SK-N-SH treated with all-trans-retinoic acid at 6 μM for 48 hours (cell line): ENCODE measurements around the gene CCDC3.

ENCODE experiments used
- RARB ChIP-seq: fragments of 250-450 bp; sonication (Bioruptor Pico); IDR thresholded peaks from 2 replicates; pipeline ENCODE4 v1.8.0; 2021; ENCODE audit warnings: mild to moderate bottlenecking, moderate library complexity
- TOX ChIP-seq: fragments of 250-450 bp; sonication (Bioruptor Pico); IDR thresholded peaks from 2 replicates; pipeline ENCODE4 v1.8.0; 2021; ENCODE audit warnings: mild to moderate bottlenecking, moderate library complexity, borderline replicate concordance
- ZNF8 ChIP-seq: fragments of 450-650 bp; formaldehyde crosslinking; IDR thresholded peaks from 2 replicates; pipeline ENCODE4 v1.5.0; 2020; ENCODE audit warnings: mild to moderate bottlenecking, moderate library complexity
- TF ChIP-seq, protein P1 (sequence below): fragments of 250-450 bp; sonication (Bioruptor Pico); IDR thresholded peaks from 2 replicates; pipeline ENCODE4 v1.5.1; 2021; ENCODE audit warnings: mild to moderate bottlenecking, moderate library complexity

DNA sequence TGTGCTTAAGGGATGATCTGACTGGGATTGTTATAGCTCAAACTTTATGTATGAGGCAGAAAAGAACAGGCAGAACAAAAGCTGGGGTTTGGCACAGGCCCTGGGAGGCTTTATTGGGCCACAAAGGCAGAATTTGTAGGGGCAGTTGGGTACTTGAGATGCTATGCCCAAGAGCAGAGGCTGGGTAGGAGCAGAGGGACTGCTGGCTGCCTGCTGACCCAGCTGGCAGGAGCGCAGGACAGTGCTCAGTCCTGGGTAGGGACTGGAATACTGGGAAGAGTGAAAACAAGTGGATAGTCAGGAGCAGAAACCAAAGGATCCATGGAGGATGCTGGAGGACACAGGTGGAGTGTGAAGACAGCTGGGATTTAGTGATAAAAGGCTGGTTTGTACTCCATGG lies 75.7 kb downstream of the CCDC3 start:
- TF ChIP-seq, protein P1, sequence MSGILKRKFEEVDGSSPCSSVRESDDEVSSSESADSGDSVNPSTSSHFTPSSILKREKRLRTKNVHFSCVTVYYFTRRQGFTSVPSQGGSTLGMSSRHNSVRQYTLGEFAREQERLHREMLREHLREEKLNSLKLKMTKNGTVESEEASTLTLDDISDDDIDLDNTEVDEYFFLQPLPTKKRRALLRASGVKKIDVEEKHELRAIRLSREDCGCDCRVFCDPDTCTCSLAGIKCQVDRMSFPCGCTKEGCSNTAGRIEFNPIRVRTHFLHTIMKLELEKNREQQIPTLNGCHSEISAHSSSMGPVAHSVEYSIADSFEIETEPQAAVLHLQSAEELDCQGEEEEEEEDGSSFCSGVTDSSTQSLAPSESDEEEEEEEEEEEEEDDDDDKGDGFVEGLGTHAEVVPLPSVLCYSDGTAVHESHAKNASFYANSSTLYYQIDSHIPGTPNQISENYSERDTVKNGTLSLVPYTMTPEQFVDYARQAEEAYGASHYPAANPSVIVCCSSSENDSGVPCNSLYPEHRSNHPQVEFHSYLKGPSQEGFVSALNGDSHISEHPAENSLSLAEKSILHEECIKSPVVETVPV: no peak
- TF ChIP-seq ZNF8: no peak
- no peak for TF ChIP-seq RARB (CRISPR knock-in tag)
- TF ChIP-seq TOX: no peak
